GM12878 (cell line): ENCODE data around the gene ZDHHC9. TPM values are rescaled to one million over a fixed set of nuclear protein-coding genes. Genes with fewer than 3 reads are reported as not detected.
A peak's percentile ranks its signal among the peaks of the same experiment; 100 is the strongest.

Source experiments
- ATAC-seq: fragments of 200-7000 bp; cut with Tn5 transposase; 3 replicates; pipeline ENCODE4 v1.9.1; 2020; ENCODE audit warnings: mild to moderate bottlenecking, moderate library complexity
- BruUV-seq: library from RNA; stranded (reverse); fragments of 400-500 nt; replicated peaks from 2 replicates; lab custom pipeline; 2021; lab: Mats Ljungman, UMichigan
- CTCF ChIA-PET: fragments of 300-600 bp; sonication (Branson Sonifier 250); formaldehyde crosslinking; extraction: SDS; loops from one replicate; lab custom pipeline; 2021; ENCODE audit warnings: inconsistent platforms; lab: Yijun Ruan, JAX
- POLR2A ChIA-PET: fragments of 350-600 bp; formaldehyde crosslinking; extraction: SDS; loops from one replicate; lab custom pipeline; 2021; ENCODE audit warnings: inconsistent platforms; lab: Charles Lee
- RAD21 ChIA-PET: fragments of 300-600 bp; sonication (Branson Sonifier 250); formaldehyde crosslinking; loops from one replicate; lab custom pipeline; 2023; ENCODE audit warnings: antibody characterized with exemption; ENCODE audit not compliant: unreplicated experiment; lab: Charles Lee
- SMC1A ChIA-PET: fragments of 300-600 bp; sonication (Branson Sonifier 250); formaldehyde crosslinking; loops from one replicate; lab custom pipeline; 2023; ENCODE audit not compliant: unreplicated experiment, uncharacterized antibody; lab: Charles Lee
- DNase-seq: peaks from one replicate; pipeline ENCODE4 v3.0.0-alpha.2; 2011; ENCODE audit warnings: low read depth, low spot score
- FAIRE-seq: peaks from 3 replicates; lab custom pipeline; 2011; peaks lifted over from hg19 to GRCh38; lab: Jason Lieb, UNC
- H2AFZ ChIP-seq: 2 replicates; pipeline ENCODE4 v1.6.0; 2011; ENCODE audit warnings: low read depth, low read length, control low read depth; ENCODE audit not compliant: control insufficient read depth
- H3K27ac ChIP-seq: 2 replicates; pipeline ENCODE4 v1.5.1; 2011; ENCODE audit warnings: control low read depth; ENCODE audit not compliant: control insufficient read depth, insufficient read depth
- H3K27me3 ChIP-seq, 2 experiments: replicated peaks in 1 of 2; 2 replicates each; pipeline versions ENCODE4 v1.6.0 to v1.6.1; 2011; ENCODE audit warnings: low read length in 1 of 2; ENCODE audit not compliant: control insufficient read depth in 2 of 2, insufficient read depth in 2 of 2
- H3K36me3 ChIP-seq, 2 experiments: 2 replicates each; pipeline ENCODE4 v1.5.1; 2011; ENCODE audit warnings: low read length in 1 of 2; ENCODE audit not compliant: control insufficient read depth in 2 of 2, insufficient read depth in 2 of 2
- H3K4me1 ChIP-seq: 2 replicates; pipeline ENCODE4 v1.6.1; 2011; ENCODE audit warnings: mild to moderate bottlenecking, low read length, moderate library complexity, mixed read lengths; ENCODE audit not compliant: control insufficient read depth, insufficient read depth
- H3K4me2 ChIP-seq: 2 replicates; pipeline ENCODE4 v1.6.0; 2011; ENCODE audit warnings: control low read depth; ENCODE audit not compliant: control insufficient read depth, insufficient read depth
- H3K4me3 ChIP-seq: fragments of 200-600 bp; sonication (generic); 2 replicates; pipeline ENCODE4 v1.5.1; 2016
- H3K79me2 ChIP-seq: 2 replicates; pipeline ENCODE4 v1.6.0; 2011; ENCODE audit warnings: low read length; ENCODE audit not compliant: control insufficient read depth, insufficient read depth
- H3K9ac ChIP-seq: 2 replicates; pipeline ENCODE4 v1.8.0; 2011; ENCODE audit warnings: low read length, control low read depth, mixed read lengths; ENCODE audit not compliant: control insufficient read depth, insufficient read depth
- H3K9me3 ChIP-seq: replicated peaks from 3 replicates; pipeline ENCODE4 v1.5.1; 2011; ENCODE audit warnings: mild to moderate bottlenecking, low read length; ENCODE audit not compliant: control insufficient read depth, insufficient read depth
- H4K20me1 ChIP-seq: 2 replicates; pipeline ENCODE4 v1.6.0; 2011; ENCODE audit not compliant: control insufficient read depth, insufficient read depth
- CREB1 ChIP-seq: IDR thresholded peaks from 2 replicates; pipeline ENCODE4 v1.6.1; 2012; ENCODE audit warnings: low read depth, mild to moderate bottlenecking, inconsistent platforms
- RUNX3 ChIP-seq: IDR thresholded peaks from 2 replicates; pipeline ENCODE4 v1.6.1; 2012; ENCODE audit warnings: low read length, inconsistent platforms
- SREBF2 ChIP-seq: IDR thresholded peaks from 2 replicates; pipeline ENCODE4 v1.6.1; 2012; ENCODE audit warnings: mild to moderate bottlenecking, low read length
- STAT1 ChIP-seq: fragments of 450-650 bp; conservative IDR thresholded peaks from 2 replicates; pipeline ENCODE4 v1.6.1; 2014; ENCODE audit warnings: antibody characterized with exemption, mild to moderate bottlenecking
- WGBS: methylation state at CpG from one replicate; pipeline ENCODE4 v1.1.6; 2016; ENCODE audit warnings: low lambda C conversion rate; ENCODE audit not compliant: insufficient replicate concordance, insufficient coverage; ENCODE audit errors: missing lambda C conversion rate; 5-methylcytosine and 5-hydroxymethylcytosine counted together
- in situ Hi-C: fragments of 300-500 bp; cut with MboI; formaldehyde crosslinking; loops from 9 replicates; pipeline ENCODE4 v1.14.3; 2018; ENCODE audit warnings: mixed read lengths
- intact Hi-C: fragments of 100-400 bp; cut with micrococcal nuclease; formaldehyde crosslinking; loops from one replicate; pipeline ENCODE4 v1.14.2; 2022; ENCODE audit not compliant: unreplicated experiment
- polyA plus RNA-seq, 11 experiments: library from polyadenylated mRNA; depleted of rRNA in 4 of 11; unstranded in 6 of 11; stranded (reverse) in 5 of 11; fragments of >200 nt; fragmentation: Nextera tagmentation in 4 of 11; fragmentation: Illumina TruSeq in 1 of 11; extraction: Ambion mirVana in 4 of 11; extraction: Trizol in 1 of 11; gene quantifications; 1 replicate in 1 of 11; 2 replicates in 10 of 11; pipeline versions ENCODE4 v1.2.1 to v1.2.3, GENCODE V29; 2011 to 2016; ENCODE audit warnings: inconsistent platforms in 2 of 11, missing spikeins in 2 of 11, low read depth in 1 of 11
- total RNA-seq, 4 experiments: library from RNA; depleted of rRNA in 3 of 4; stranded (reverse); fragments of >200 nt in 3 of 4; fragmentation: Illumina TruSeq in 1 of 4; extraction: Trizol in 1 of 4; gene quantifications; 2 replicates each; pipeline versions ENCODE4 v1.2.1 to v1.2.3, GENCODE V29; 2013 to 2021

ZDHHC9 gene
- total and polyA plus RNA-seq, 10 of the 15 experiments (the other 5 are each of a cell fraction or from before 2014, with no cell fraction given), result 1.8 to 13.0 (median 5.4) TPM

GRCh38 chrX:129808829-129809796 lies 34.6 kb downstream of the ZDHHC9 start:
- Histone ChIP-seq H3K9me3 (no peaks in the 10 kb centered on the region), H3K79me2 (no peaks in the 10 kb centered on the region), H2AFZ (no peak overlapping the region), H3K36me3 (no peaks in the 10 kb centered on the region; a peak in 1 of 4 replicates), H3K4me3 (no peak overlapping the region), H3K4me1 (no peaks in the 10 kb centered on the region), H3K4me2 (no peak overlapping the region), H3K27ac (no peak overlapping the region), H3K27me3 (no peaks in the 10 kb centered on the region), H4K20me1 (no peaks in the 10 kb centered on the region), H3K9ac (no peak overlapping the region)
- BruUV-seq, result no TSS peak
- WGBS, result 55% methylated on average over 7 of the region's 7 CpGs
- TF ChIP-seq RUNX3 (0 out of 2 replicates have a peak, but pooled peaks have one; percentile 8), CREB1 (no peak), STAT1 (no peak), SREBF2 (no peak)
- in situ Hi-C loops (no loop called here), intact Hi-C loops (no loop called here)
- FAIRE-seq, result no peak
- ChIA-PET SMC1A (interaction anchor here (0.9 to 1.8 kb wide), 5 partner anchors 12 to 26 kb away, joined by 3 to 5 read pairs (median 4); no protein-coding TSS in a partner anchor), CTCF (interaction anchor here (0.6 to 1.0 kb wide), 4 partner anchors 14 to 1357 kb away, joined by 3 to 5 read pairs (median 3); no protein-coding TSS in a partner anchor), POLR2A (no interaction called here), RAD21 (interaction anchor here (1.0 to 1.3 kb wide), 2 partner anchors 28 to 37 kb away, joined by 4 to 7 read pairs; no protein-coding TSS in a partner anchor)
- ATAC-seq, result peak; percentile 79
- DNase-seq, result no peak
